ENCODE data around the gene GPR119.
A peak's percentile ranks its signal among the peaks of the same experiment; 100 is the strongest.
"Not testable (repeated sequence)": the region's sequence is repeated elsewhere in the genome, so short reads cannot be mapped to it uniquely, and the experiment has no call there.

Gene GPR119

DNA sequence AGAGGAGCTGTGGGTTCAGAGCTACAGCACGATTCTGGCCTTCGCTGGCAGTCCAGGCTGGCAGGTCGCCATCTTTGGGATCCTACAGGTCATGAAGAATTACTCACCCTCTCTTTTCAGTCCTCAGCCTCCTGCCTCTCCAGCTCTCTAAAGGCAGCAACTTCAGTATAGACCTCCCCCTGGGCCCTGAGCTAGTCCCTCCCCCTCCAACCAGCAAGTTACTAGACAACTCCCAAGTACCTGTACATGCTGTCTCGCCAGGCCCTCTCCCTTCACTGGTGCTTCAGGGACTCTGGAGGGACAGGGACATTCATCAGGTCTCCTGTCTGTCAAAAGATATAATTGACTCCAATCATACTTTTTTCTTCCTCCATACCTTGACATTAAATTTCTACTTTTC lies at the start of gene GPR119:
GPR119 (minus strand) TSS at position 155 of the 400 bp plus-strand sequence. CDS start 227 bp downstream, outside the sequence.
- DNase-seq, result no peak

DNA sequence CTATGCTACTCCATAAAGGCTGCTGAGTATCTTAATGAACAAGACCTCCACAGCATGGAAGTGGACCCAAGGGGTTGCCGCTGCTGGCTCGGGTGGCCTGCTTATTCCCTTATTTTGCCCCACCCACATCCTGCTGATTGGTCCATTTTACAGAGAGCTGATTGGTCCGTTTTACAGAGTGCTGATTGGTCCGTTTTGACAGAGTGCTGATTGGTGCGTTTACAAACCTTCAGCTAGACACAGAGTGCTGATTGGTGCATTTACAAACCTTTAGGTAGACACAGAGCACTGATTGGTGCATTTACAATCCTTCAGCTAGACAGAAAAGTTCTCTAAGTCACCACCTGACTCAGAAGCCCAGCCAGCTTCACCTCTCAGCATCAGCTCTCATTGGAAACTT lies 43.8 kb upstream of the GPR119 start:
- not testable (repeated sequence) for DNase-seq

DNA sequence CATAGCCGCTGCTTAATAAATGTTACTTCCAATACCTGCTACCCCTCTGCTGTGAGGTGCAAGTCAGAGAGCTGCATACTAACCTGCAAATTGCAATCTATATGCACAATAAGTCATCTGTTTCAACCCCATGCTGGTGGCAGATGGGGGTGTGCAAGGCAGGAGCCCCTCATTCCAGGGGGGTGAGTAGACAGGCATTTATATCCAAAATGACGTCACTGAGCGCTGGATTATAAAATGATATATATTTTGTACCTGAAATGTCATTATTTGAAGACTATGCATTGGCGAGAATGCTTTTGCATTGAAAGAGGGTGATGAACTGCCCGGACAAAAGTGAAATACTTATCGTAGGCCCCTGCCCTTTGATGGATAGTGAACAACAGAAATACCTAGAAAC lies 41.1 kb upstream of the GPR119 start:
- no peak for DNase-seq

DNA sequence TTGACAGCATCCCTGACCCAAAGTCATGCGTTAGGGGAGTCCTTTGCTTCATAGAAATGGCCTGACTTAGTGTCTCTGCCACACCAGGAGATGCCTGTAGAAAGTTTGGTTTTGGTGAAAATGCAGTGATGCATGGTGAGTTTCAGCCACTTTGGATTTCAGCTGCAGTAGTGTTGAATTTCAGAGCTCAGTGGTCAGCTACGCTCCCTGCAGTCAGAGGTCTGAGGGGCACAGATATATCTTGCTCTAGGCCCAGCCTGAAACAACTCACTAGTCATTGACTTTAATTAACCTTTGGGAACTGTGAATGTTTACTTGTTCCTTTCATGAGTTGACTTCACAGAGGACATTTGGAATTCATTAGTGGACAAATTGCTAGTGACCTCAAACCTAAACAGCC lies 33.8 kb upstream of the GPR119 start:
- DNase-seq, result no peak

DNA sequence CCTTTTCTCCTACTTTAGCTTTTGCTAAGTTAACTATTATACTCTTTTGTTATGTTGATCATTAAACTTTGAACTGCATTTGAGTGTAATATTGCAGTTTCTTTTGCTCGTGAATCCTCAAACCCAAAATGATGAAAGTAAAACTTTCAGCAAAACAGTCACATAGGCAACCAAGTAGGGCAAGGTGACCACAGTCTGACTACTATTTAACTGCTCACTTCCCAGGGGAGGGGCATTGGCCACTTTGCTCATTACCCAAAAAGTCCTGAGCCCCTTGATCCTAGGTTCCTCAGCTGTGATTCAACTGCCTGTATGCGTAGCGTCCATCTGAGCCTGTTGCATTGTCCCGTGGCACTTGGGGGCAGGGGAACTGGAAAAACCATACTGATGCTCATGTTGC lies 33.3 kb upstream of the GPR119 start:
- DNase-seq, result no peak

DNA sequence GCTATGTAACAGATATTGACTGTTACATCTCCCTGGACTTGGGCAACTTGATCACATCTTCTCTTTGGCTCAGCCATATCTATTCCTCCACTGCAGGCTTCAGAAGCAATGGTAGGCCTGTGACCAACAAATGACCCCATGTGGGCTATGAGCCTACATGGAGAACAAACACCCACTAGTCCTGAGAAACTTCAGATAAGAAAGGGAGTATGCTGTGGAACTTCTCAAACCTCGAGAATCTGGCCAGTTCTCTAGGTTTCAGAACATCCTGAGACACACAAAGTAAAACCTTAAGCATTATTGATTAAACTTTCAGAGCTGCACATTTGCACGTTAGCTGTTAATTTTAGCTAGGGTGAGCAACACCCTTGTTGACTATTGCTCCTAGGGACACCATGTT lies 32.6 kb upstream of the GPR119 start:
- DNase-seq, result no peak

DNA sequence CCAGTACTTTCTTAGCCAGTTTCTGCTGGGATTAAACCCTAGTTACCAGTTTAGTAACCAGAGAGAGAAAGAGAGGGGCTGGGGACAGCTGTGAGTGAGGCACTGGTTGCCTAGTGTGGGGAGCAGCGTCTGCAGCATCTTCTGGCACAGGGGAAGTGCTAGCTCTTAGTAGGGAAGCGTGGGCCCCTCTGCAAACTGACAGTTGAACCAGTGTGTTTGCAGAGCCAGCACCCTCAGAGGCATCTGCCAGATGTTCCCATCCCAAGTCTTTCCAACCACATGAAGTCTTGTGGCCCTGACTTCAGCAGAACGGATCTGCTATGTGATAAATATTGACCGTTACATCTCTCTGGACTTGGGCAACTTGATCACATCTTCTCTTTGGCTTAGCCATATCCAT lies 31.3 kb upstream of the GPR119 start:
- DNase-seq, result no peak

DNA sequence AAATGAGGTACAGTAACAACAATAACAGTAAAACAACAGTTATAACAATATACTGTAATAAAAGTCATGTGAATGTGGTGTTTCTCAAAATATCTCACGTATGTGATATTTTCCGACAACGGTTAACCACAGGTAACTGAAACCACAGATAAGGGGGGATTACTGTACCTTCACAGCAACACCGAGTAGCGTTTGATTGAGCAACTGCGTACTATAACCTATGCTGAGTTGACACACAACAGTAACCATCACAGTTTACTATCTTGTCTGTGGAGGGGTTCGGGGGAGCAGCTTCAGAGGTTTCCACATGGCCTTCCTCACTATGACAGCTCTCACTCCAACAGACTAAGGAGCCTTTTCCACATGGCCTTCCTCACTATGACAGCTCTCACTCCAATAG lies 29.7 kb upstream of the GPR119 start:
- DNase-seq, result no peak

DNA sequence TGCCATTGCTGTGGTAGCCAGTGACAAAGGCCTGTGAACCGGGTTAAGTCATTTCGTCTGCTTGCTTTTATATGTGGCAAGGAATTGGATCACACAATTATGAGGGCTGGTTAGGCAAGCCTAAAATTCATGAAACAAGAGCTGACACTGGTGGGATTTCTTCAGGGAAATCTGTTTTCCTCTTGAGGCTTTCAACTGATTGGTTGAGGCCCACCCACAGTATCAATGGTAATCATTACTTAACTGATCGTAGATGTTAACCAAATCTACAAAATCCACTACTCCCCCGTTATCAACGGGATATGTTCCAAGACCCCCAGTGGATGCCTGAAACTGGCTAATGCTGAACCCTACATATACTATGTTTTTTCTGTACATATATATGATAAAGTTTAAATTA lies 29.3 kb upstream of the GPR119 start:
- no peak for DNase-seq

DNA sequence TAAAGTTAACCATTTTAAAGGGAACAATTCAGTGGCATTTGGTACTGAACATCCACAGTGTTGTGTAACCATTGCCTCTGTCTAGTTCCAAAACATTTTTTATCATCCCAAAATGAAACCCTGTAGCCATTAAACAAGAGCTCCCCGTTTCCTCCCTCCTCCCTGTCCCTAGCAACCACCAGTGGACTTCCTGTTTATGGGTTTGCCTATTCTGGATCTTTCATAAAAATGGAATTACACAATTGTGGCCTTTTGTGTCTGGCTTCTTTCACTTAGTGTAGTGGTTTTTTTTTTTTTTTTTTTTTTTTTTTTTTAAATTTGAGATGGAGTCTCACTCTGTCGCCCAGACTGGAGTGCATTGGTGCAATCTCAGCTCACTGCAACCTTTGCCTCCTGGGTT lies 27.9 kb upstream of the GPR119 start:
- no peak for DNase-seq

DNA sequence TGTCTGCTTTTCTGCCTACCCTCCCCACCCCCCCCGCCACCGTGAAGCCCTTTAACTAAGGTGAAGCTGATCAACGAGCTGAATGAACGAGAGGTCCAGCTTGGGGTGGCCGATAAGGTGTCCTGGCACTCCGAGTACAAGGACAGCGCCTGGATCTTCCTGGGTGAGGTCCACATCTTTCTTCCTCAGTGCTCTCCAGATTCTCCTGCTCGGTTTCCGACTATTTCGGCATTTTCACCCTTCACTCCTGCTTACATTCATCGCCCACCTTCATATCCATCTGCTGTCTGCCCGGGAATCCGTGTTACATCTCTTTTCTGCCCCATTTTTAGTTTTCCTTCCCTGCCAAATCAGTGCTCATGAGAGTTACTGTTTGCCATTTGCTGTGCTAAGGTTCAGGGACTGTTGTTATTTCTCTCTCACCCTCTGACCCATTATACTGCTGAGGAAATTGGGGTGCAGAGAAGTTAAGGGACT lies 16.8 kb upstream of the GPR119 start:
- DNase-seq, result no peak

DNA sequence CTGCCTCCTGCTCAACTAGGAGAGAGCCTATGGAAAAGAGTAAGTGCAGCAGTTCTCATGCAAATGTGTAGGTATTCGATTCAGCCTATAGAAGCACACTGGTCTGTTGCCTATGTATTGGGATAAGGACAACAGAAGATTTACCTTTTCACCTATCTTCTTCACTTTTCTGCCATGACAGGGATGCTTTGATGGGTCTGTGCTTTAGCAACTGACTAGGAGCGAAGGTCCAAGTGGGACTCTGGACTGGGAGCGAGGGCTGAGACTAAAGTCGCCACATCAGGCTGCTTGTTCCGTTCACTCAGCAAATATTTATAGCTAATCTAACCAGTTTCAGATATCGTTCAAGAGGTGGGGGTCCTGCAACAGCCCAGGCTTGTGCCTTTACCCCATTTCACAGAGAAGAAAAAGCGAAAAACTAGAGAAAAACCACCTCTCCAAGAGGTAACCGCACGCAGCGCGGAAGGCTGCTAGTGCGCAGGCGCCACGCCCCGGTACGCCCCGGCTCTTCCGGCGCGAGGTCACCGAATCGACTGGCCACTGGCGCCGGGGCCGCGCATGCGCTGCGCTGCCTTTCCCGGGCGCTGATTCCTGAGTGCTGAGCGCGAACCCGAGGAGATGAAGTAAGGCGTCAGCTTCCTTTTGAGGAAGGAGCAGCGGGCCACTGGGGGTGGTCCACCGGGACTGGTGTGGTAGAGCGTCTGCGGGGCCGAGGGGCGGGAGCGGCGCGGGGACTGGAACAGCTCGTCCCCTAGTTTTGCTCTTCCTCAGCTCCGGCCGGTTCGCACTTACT lies 16.1 kb upstream of the GPR119 start, which contains the start of gene RBMX2:
RBMX2 (plus strand) TSS at position 573 of the 793 bp plus-strand sequence; CDS start at position 619, 46 bp downstream.
- DNase-seq, result peak; percentile 61

DNA sequence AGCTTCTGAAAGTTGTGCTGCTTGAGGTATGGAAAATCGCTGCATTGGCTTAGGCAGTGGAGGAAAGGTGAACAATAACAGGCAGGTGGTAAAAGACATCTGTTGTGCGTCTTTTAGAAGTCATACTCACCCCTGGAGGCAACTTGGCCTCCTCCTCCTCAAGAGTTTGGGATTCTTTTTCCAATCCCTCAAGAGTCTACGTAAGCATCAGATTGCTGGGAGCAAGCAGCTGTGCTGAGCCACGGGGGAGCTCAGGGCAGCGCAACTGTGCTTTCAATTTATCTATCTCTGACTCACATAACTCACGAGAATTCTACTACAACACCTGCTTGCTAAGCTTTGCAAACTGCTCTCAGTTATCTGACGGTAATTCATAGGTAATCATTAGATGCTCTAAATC lies 9.9 kb upstream of the GPR119 start:
- DNase-seq, result no peak

DNA sequence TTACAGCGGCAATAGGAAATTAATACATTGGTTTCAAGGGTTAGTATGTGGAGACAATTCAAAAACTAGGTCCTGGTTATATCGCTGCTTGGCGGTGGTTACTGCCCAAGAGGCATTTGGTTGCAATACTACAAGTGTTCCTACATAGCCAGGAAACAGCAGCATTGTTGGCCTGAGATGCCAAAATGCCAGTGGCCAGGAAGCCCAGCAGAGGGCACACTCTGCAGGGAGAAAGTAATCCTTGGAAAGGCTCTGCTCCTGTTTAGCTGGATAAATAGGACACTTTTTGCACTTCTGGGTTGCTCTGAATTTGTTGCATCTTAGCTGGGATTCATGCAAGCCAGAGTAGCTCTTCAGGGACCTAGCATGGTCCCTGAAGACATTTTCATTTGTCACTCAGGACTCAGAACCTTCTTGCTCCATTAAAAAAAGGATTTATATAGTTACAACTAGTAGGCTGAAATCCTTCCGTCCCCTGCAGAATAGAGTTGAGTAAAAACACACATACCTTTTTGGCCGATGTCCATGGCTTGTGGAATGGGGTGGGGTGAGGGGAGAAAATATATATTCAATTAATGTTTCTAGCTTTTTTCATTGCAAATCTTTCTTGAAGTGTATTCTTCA lies 8.1 kb upstream of the GPR119 start:
- no peak for DNase-seq

DNA sequence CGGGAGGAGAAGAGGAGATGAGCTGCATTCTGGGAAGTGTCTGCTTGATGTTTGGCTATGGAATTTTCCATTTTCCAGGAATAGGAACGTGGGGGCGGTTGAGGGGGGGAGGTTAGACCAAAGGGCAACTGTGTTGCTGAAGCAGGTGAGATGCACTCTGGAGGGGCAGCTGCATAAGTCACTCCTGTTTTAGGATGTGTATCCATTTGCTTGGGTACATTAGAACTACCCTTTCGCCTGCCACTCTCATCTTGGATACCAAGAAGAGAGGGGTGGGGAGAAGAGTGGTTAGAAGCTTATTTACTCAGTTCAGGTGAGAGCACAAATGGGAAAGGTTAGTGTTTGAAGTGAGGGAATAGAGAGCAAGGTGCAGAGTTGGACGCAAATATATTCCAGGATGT lies 934 bp upstream of the GPR119 start:
- no peak for DNase-seq

DNA sequence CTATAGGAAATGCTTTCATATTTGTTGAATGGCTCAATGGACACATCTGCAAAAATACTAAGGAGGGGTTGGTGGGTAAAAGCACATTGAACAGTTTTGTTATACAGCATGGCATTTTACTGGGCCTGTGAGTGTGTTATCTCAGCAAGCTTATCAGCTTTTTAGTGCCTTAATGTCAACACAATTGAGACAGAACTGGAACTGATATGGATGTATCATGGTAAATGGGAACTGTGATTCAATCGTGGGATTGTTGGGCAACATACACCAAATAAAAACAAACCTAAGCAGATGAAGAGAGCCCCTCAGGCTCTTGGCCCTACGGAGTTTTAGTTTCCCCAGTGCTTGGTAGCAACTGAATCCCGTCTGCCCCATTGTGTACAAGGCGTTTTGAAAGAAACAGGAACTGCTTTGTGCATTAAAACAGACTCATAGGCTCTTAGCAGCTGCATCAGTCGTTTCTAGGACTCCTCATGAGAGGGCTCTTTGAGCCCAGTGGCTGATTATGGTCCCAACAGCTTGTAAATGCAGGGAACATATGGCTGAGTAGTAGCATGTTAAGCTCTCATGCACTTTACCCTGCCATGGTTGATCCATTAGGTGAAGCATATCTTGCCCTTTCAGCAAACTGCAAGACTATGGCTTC lies 7.3 kb downstream of the GPR119 start:
- DNase-seq, result no peak

DNA sequence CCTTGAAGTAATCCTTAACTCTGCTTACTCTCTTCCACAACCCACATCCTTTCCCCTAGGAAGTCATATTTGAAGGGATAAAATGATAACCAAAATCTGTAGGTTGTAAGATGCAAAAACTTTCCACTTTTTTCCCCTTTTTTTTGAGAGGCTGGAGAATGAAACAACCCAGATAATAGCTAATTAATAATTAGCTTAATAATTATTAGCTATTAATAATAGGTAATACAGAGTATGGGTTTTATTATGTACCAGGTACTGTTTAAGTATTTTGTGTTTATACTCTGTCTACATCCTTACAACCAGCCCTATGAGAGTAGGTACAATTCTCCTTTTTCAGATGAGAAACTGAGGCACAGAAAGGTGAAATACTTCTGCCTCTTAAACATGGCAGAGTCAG lies 9.4 kb downstream of the GPR119 start:
- DNase-seq, result no peak

DNA sequence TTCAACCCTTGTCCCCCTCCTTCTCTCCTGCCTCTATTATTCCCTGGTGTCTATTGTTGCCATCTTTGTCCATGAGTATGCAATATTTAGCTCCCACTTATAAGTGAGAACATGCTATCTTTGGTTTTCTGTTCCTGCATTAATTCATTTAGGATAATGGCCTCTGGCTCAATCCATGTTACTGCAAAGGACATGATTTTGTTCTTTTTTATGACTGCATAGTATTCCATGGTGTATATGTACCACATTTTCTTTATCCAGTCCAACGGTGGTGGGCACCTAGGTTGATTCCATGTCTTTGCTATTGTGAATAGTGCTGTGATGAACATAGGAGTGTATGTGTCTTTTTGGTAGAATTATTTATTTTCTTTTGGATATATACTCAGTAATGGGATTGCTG lies 33.4 kb downstream of the GPR119 start:
- not testable (repeated sequence) for DNase-seq

DNA sequence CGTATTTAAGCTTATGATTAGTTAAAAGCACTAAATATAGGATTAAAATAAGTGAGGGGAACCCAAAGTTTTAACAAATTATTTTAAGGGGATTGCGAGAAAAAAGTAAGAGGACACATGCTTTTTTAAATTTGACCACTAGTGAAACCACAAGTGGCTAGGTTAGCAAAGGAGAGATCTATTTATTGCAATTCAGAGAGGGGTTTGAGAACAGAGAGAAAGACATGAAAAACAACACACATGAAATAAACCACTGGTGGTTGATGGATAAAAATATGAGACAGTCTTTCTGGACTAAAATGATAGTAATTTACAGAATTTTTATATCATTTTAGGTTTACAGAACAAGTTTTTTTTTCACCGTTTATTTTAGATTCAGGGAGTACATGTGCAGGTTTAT lies 33.9 kb downstream of the GPR119 start:
- DNase-seq, result no peak

DNA sequence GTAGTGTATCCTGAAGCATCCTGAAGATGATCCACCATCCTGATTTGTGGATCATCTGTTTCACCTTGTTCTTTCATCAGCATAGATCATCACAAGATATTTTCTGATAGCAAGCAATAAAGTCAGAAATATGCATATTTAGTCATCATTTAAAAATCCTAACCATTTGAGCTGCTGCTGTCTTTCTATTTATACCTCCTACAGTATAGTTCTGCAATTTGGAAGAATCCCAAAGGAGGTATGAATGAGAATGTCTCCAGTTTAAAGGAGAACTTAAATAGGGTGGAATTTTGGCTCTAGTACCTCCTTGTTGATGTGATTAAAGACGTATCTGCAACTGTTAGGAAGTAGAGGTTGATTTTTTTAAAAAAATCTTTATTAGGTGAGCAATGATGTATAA lies 38.2 kb downstream of the GPR119 start:
- no peak for DNase-seq

DNA sequence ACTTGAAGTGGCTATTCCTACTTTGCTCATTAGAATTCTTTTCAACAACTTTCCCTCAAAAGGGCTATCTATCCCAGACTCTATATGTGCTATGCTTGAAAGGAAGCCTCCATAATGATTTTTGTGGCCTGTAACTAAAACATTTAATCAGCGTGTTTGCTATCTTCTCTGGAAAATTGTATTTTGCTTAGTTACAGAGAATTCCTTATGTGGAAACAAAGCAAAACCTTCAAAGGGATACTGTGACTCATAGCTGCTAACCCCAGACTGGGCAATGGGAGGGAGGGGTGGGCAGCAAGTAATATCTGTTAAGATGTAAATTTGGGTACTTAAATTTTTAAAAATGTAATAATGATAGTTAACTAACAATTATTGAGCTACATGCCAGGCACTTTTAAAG lies 42.1 kb downstream of the GPR119 start:
- no peak for DNase-seq

DNA sequence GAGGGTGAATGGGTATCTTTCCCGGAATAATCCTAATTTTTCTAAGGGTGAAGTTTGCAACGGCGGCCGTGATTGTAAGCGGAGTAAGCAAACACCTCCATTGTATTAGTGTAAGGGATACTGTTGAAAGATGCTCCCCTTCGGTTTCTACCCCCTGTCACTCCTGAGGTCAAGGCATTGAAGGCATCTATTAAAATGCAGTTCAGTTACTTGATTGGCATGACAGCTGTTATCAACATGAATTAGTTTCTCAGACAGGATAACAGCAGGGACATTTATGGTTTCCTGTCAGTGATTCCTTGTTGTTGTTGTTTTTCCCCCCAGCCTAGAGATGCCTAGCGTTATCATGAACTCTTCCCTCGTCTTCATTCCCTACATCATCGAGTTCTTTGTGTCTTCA lies 45.2 kb downstream of the GPR119 start:
- DNase-seq, result no peak

DNA sequence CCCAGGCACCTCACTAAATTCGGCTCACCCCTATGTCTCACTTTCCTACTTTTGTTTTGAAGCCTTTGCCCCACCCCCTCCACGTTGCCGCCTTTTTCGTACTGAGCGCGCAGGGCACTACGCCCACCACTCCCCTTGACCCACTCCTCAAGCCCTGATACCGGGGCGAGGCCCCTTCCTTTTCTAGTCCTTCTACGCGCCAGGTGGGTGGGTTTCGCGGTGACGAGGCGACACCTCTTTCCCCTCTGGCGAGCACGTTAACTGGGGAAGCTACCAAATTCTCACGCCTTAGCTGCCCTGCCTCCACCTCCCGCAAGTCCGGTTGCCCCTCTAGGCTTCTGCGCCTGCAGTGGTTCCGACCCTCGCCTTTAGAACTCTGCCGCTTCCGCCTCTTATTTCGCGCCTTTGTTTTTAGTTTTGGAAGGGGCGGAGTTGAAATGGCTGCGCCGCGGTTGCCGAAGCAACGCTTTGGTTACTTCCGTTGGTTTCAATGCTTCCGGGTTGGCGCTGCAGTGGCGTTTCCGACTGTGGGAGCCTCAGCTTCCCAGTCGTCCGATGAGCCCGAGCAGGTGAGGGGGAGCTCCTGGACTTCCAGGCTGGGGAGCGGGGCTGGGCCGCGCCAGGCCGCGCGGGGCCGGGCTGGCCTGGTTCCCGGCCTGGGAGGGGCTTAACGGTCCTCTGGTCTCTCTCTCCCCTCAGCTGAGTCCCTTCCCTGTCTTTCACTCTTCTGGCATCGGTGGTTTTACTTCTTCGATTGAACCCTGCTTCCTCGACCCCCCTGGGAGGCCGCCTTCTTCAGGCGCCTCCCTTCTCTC lies 45.9 kb downstream of the GPR119 start, which contains the start of gene SLC25A14:
SLC25A14 (plus strand) TSS at position 512 of the 815 bp plus-strand sequence. CDS start 360 bp downstream, outside the sequence.
- peak; percentile 69 for DNase-seq

Measured in stimulated activated CD4-positive, alpha-beta T cell treated with anti-CD3 and anti-CD28 coated beads, Interleukin-1b, Interleukin-23, amount 100 ng/mL, for 48 hours (primary cell).